ENCODE results near the gene SH3BP2.

Gene SH3BP2

GRCh38 chr4:2789793-2790582 is 2.9 kb upstream of the SH3BP2 start:
- TF ChIP-seq SIN3A (IDR thresholded peaks at IDR 0.05; ENCODE audit: borderline replicate concordance, insufficient read depth, low read length): no peak
- TF ChIP-seq POLR2AphosphoS5 (IDR thresholded peaks at IDR 0.05; ENCODE audit: low read depth, low read length): no peak
- TF ChIP-seq, protein P1, sequence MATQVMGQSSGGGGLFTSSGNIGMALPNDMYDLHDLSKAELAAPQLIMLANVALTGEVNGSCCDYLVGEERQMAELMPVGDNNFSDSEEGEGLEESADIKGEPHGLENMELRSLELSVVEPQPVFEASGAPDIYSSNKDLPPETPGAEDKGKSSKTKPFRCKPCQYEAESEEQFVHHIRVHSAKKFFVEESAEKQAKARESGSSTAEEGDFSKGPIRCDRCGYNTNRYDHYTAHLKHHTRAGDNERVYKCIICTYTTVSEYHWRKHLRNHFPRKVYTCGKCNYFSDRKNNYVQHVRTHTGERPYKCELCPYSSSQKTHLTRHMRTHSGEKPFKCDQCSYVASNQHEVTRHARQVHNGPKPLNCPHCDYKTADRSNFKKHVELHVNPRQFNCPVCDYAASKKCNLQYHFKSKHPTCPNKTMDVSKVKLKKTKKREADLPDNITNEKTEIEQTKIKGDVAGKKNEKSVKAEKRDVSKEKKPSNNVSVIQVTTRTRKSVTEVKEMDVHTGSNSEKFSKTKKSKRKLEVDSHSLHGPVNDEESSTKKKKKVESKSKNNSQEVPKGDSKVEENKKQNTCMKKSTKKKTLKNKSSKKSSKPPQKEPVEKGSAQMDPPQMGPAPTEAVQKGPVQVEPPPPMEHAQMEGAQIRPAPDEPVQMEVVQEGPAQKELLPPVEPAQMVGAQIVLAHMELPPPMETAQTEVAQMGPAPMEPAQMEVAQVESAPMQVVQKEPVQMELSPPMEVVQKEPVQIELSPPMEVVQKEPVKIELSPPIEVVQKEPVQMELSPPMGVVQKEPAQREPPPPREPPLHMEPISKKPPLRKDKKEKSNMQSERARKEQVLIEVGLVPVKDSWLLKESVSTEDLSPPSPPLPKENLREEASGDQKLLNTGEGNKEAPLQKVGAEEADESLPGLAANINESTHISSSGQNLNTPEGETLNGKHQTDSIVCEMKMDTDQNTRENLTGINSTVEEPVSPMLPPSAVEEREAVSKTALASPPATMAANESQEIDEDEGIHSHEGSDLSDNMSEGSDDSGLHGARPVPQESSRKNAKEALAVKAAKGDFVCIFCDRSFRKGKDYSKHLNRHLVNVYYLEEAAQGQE (IDR thresholded peaks at IDR 0.05; ENCODE audit: insufficient read depth in 1 of 2, low read depth in 2 of 2, low read length in 2 of 2): no peak
- no peak for TF ChIP-seq FOXP2 (optimal IDR thresholded peaks at IDR 0.05; ENCODE audit: borderline replicate concordance, extremely low read depth, extremely low read length, insufficient read depth)
- TF ChIP-seq TAF1 (IDR thresholded peaks at IDR 0.05; ENCODE audit: borderline replicate concordance, insufficient read depth, low read length): no peak

GRCh38 chr4:2790583-2791517 is 2.0 kb upstream of the SH3BP2 start:
- TF ChIP-seq, protein P1 (IDR thresholded peaks at IDR 0.05; ENCODE audit: insufficient read depth in 1 of 2, low read depth in 2 of 2, low read length in 2 of 2): no peak
- no peak for TF ChIP-seq POLR2AphosphoS5 (IDR thresholded peaks at IDR 0.05; ENCODE audit: low read depth, low read length)

GRCh38 chr4:2791518-2792395 is 1.1 kb upstream of the SH3BP2 start:
- TF ChIP-seq POLR2AphosphoS5 (IDR thresholded peaks at IDR 0.05; ENCODE audit: low read depth, low read length) (no peak), TAF1 (IDR thresholded peaks at IDR 0.05; ENCODE audit: borderline replicate concordance, insufficient read depth, low read length) (no peak), SIN3A (IDR thresholded peaks at IDR 0.05; ENCODE audit: borderline replicate concordance, insufficient read depth, low read length) (no peak), FOXP2 (optimal IDR thresholded peaks at IDR 0.05; ENCODE audit: borderline replicate concordance, extremely low read depth, extremely low read length, insufficient read depth) (no peak)
- TF ChIP-seq, protein P1 (IDR thresholded peaks at IDR 0.05; ENCODE audit: insufficient read depth in 1 of 2, low read depth in 2 of 2, low read length in 2 of 2): no peak

- TF ChIP-seq POLR2AphosphoS5 (IDR thresholded peaks at IDR 0.05; ENCODE audit: low read depth, low read length) (no peak), TAF1 (IDR thresholded peaks at IDR 0.05; ENCODE audit: borderline replicate concordance, insufficient read depth, low read length) (no peak), SIN3A (IDR thresholded peaks at IDR 0.05; ENCODE audit: borderline replicate concordance, insufficient read depth, low read length) (no peak), FOXP2 (optimal IDR thresholded peaks at IDR 0.05; ENCODE audit: borderline replicate concordance, extremely low read depth, extremely low read length, insufficient read depth) (no peak)
- TF ChIP-seq, protein P1 (IDR thresholded peaks at IDR 0.05; ENCODE audit: insufficient read depth in 1 of 2, low read depth in 2 of 2, low read length in 2 of 2): no peak
Observed at GRCh38 chr4:2792396-2792710, 532 bp upstream of the SH3BP2 start.

Measured in PFSK-1 (cell line).